ENCODE results near the gene TMEM117.

The TMEM117 gene

DNA sequence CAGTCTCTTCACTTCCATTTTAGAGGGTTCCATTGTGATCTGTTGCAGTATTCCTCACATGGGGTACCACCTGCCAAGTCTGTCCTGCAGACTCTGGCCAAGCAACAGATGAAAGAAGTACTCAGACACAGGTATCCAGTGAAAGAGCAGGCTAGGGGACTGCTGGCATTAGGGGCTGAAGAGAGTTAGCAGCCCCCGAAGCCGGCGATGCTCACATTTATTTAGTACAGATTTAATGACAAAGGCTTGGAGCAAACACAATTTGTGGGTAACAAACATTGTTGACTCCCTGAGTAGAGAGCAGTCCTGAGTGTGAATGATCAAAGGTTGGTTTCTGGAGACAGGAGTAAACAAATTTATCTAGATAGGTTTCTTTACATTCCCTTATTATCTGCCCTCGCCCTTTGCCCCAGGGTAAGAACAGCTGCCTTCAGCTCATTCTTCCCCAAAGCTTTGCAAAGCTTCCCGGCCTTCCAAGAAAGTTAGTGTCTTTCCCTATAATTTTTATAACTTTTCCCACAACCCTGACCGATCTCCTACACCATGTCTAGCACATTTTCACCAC, 144.8 kb downstream of the TMEM117 start:
- no peak overlapping the region for H3K4me3 Mint-ChIP-seq
- peaks cover 27% of the 10 kb centered on the region for H3K36me3 Mint-ChIP-seq
- H3K27me3 Mint-ChIP-seq, result no peaks in the 10 kb centered on the region
- peaks cover 19% of the 10 kb centered on the region for H3K9me3 Mint-ChIP-seq (ENCODE audit: low read depth)
- H3K4me1 Mint-ChIP-seq (ENCODE audit: low read depth), result no peaks in the 10 kb centered on the region
- H3K27ac Mint-ChIP-seq, result no peak overlapping the region

DNA sequence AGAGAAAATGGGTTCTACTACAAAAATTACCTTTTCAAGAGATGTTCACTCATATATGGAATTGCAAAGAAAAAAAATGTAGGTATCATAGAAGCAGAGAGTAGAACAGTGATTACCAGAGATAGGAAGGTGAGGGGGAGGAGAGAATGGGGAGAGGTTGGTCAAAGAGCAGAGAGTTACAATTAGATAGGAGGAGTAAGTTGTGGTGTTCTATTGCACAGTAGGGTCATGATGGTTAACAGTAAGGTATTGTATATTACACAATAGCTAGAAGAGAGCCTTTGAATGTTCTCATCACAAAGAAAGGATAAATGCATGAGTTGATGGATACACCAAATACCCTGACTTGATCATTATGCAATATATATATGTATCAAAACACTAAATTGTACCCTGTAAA, 145.8 kb downstream of the TMEM117 start:
- H3K4me1 Mint-ChIP-seq (ENCODE audit: low read depth), result no peaks in the 10 kb centered on the region
- H3K27me3 Mint-ChIP-seq, result no peaks in the 10 kb centered on the region
- H3K36me3 Mint-ChIP-seq, result peaks cover 20% of the 10 kb centered on the region
- no peak overlapping the region for H3K4me3 Mint-ChIP-seq
- H3K9me3 Mint-ChIP-seq (ENCODE audit: low read depth), result peaks cover 16% of the 10 kb centered on the region
- H3K27ac Mint-ChIP-seq, result no peak overlapping the region

DNA sequence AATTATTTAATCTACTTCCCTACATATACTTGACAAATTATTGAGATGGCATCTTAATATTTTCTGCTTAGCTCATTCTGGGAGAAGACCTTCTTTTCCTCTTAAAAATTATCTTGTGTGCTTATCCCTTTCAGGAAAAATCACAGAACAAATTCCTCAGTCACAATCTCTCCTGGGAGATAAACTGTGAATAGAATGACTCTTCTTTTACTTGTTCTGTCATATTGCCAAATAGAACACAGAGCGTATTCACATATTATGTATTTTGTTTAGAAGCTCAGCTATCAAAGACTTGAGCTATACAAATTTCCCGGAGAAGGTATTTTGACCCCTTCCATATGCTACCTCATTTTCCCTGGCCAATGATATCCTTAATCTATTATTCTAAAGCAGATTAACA, 146.7 kb downstream of the TMEM117 start:
- no peak overlapping the region for H3K4me3 Mint-ChIP-seq
- peaks cover 17% of the 10 kb centered on the region for H3K36me3 Mint-ChIP-seq
- H3K9me3 Mint-ChIP-seq (ENCODE audit: low read depth), result peaks cover 13% of the 10 kb centered on the region
- H3K27me3 Mint-ChIP-seq, result no peaks in the 10 kb centered on the region
- H3K4me1 Mint-ChIP-seq (ENCODE audit: low read depth), result no peaks in the 10 kb centered on the region
- no peak overlapping the region for H3K27ac Mint-ChIP-seq

DNA sequence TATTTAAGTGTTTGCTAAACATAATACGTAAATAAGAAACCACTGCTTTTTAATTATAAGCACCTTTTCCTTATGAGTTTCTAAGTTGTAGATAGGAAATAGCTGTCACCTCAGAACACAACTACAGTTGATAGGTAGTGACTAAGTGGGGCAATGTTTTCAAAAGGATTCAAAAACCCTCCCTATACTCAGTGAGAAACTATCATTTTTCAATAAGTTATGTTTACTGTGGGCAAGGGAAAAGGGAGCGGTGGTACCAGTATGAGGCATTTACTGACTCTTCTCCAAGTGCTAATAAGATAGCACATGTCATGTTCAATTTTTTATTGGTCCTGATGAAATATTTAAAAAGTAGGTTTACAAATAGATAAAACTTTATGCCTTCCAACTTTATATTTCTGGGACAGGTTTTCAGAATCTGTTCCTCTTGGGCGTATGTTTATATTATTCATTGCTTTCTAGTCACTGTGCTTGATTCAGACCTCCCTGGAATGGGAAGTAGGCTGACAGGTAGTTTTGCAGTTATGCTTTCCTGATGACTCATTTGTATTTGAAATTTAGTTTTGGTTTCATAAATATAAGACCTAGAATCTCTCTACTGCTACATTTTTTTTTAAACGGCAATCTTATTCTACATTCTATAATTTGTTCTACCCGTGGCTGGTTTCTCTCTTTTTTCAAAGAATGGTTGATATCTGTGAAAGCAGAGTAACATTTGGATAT, 153.1 kb downstream of the TMEM117 start:
- Mint-ChIP-seq H3K9me3 (ENCODE audit: low read depth) (no peaks in the 10 kb centered on the region), H3K4me1 (ENCODE audit: low read depth) (peaks cover 4% of the 10 kb centered on the region), H3K4me3 (no peak overlapping the region), H3K27me3 (no peaks in the 10 kb centered on the region), H3K36me3 (peaks cover 7% of the 10 kb centered on the region), H3K27ac (no peak overlapping the region)

DNA sequence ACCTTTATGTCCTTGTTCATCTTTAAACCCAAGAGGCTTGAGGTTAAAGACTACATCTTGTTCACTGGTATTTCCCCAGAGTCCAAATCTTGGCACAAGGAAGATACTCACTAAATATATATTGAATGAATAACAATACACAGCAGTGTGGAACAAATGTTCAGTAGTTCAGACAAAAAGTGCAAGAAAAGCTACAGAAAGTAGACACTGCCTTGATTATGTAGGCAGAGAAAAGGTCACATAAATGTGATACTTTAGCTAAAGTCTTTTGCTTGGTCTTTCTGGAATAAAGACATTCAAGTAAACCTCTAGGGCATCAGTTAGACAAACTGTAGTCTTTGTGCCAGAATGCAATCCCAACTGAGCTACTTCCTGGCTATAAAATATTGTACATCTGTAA, 157.0 kb downstream of the TMEM117 start:
- Mint-ChIP-seq H3K27ac (no peak overlapping the region), H3K27me3 (no peaks in the 10 kb centered on the region), H3K4me3 (no peak overlapping the region), H3K9me3 (ENCODE audit: low read depth) (no peaks in the 10 kb centered on the region), H3K4me1 (ENCODE audit: low read depth) (peaks cover 4% of the 10 kb centered on the region), H3K36me3 (peaks cover 9% of the 10 kb centered on the region)

DNA sequence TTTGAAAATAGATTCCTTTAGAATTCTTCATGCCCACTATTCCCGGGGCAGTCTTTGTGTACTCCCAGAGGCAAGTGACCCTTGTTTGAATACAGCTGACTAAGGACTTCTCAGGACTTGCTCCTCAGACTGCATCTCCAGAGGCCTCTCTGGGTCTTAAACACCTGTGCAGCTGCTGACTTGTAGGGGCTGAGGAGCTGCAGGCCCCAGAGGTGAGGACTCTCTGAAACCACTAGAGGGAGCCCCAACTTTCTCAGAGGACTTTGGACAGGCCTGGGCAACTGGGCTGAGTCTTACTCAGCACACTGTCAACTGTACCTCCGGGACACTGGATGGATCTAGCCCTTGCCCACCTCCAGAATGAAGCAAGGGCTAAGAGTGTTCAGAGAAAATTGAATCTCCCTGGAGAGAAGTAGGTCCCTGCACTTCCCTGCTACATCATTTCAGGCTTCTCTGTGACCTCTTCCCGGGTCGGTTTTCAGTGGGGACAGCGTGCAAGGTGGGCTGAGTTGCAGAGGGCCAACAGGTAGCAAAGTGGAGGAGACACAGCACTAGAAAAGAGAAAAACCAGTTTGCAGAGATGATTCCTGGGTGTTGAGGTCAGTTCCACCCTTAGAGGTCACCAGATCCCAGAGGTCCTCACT, 164.6 kb downstream of the TMEM117 start:
- Mint-ChIP-seq H3K27me3 (no peaks in the 10 kb centered on the region), H3K4me3 (no peak overlapping the region), H3K9me3 (ENCODE audit: low read depth) (no peaks in the 10 kb centered on the region), H3K27ac (no peak overlapping the region), H3K4me1 (ENCODE audit: low read depth) (no peaks in the 10 kb centered on the region), H3K36me3 (peaks cover 23% of the 10 kb centered on the region)

DNA sequence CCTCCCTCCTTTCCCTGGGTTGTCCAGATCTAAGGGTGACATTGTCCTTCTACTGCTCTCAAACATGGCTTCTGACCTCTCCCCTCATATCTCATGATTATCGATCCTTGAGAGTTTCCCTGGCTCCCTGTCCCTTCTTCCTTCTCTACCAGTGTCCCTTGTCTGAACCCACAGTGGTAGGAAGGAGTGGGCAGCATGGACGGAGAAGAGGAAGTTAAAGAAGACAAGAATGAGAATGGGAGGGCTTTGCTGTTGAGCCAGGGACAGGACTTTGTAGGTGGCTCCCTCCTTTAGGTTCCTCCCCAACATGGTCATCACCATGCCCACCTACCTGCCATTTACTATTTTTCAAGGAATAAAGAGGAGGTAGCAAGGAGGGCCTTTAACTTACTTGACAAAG, 166.7 kb downstream of the TMEM117 start:
- no peak overlapping the region for H3K27ac Mint-ChIP-seq
- no peaks in the 10 kb centered on the region for H3K27me3 Mint-ChIP-seq
- H3K36me3 Mint-ChIP-seq, result peaks cover 32% of the 10 kb centered on the region
- no peak overlapping the region for H3K4me3 Mint-ChIP-seq
- no peaks in the 10 kb centered on the region for H3K4me1 Mint-ChIP-seq (ENCODE audit: low read depth)
- no peaks in the 10 kb centered on the region for H3K9me3 Mint-ChIP-seq (ENCODE audit: low read depth)

DNA sequence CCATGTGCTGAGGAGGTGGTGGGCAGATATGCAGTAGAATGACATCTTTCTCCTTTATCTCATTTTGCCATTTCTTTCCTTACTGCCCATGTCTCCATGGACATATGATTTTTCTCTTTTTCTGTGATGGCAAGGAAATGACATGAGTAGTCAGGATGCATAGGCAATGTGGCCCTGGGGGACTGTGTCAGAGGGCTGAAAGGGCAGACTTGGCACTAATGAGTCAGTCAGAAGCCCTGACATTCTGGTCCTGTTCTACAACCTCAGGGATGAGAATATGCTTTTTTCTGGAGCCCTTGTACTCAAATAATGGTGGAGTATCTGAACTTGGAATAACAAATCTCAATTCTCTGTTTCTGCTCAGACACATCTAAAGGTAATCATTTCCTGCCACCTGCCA, 167.8 kb downstream of the TMEM117 start:
- no peak overlapping the region for H3K4me3 Mint-ChIP-seq
- no peaks in the 10 kb centered on the region for H3K27me3 Mint-ChIP-seq
- peaks cover 11% of the 10 kb centered on the region for H3K9me3 Mint-ChIP-seq (ENCODE audit: low read depth)
- no peak overlapping the region for H3K27ac Mint-ChIP-seq
- no peaks in the 10 kb centered on the region for H3K4me1 Mint-ChIP-seq (ENCODE audit: low read depth)
- peaks cover 41% of the 10 kb centered on the region for H3K36me3 Mint-ChIP-seq

DNA sequence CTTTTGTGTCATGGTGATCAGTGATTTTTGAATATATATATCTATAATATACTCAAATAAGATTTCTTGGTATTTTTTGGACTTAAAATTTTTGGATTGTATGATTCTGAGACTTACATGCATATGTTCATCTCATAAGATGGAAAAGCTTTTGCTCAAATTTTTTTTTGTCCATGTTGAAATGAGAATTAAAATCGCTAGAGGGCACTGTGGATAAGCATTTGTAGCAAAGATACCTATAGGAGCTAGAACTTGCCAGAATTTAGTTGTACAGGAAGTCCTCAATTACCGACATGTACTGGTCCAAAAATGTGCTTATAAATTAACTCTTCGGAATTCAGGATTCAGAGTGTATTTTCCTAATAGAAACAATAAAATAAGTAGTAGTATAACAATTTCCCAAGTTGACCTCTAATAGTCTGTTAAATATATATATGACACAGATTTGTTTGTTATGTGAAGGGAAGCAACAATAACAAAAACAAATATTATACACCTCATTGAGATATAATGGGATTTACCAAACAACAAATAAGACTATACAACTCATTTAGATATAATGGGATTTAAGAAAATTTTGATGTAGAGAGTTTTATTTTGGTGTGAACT, 179.6 kb downstream of the TMEM117 start:
- no peak overlapping the region for H3K27ac Mint-ChIP-seq
- H3K9me3 Mint-ChIP-seq (ENCODE audit: low read depth), result no peaks in the 10 kb centered on the region
- no peak overlapping the region for H3K4me3 Mint-ChIP-seq
- H3K4me1 Mint-ChIP-seq (ENCODE audit: low read depth), result peaks cover 2% of the 10 kb centered on the region
- no peaks in the 10 kb centered on the region for H3K36me3 Mint-ChIP-seq
- H3K27me3 Mint-ChIP-seq, result no peaks in the 10 kb centered on the region

DNA sequence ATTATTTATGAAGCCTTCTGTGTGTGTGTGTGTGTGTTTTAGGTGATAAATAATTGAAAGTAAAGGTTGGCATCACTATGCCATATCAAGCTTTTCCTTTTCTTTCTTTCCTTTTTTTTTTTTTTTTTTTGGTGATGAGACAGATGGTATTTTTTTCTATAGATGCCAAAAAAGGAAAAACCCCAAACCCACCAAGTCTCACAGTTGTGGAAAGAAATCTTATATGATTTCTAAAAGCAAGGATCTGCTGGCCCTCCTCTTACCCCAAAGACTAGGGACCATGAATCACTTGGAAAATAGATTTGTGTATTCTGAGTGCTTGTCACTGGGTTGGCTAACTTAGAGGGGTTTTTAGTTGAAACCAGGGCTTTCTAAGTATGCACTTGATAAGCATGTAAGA, 181.3 kb downstream of the TMEM117 start:
- Mint-ChIP-seq H3K36me3 (no peaks in the 10 kb centered on the region), H3K4me1 (ENCODE audit: low read depth) (peaks cover 2% of the 10 kb centered on the region), H3K9me3 (ENCODE audit: low read depth) (peaks cover under 1% of the 10 kb centered on the region), H3K27me3 (no peaks in the 10 kb centered on the region), H3K4me3 (no peak overlapping the region), H3K27ac (no peak overlapping the region)

DNA sequence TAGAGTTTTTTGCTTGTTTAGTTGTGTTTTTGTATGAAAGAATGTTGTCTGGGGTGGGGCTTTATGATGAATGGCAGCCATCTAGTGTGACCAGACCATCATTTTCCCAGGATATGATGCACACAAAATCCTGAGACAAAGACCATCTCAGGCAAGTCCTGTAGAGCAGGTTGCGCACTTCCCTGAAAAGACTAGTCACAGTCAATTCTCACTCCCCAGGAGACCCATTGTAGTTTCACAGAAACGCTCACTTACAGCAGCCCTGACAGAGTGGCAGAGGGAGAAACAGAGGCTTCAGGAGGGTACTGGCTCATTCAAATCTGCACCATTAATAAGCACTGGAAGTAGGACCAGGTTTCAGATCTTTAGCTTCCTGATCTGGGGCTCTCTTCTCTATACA, 183.2 kb downstream of the TMEM117 start:
- Mint-ChIP-seq H3K4me3 (no peak overlapping the region), H3K4me1 (ENCODE audit: low read depth) (peaks cover 2% of the 10 kb centered on the region), H3K27me3 (no peaks in the 10 kb centered on the region), H3K27ac (no peak overlapping the region), H3K36me3 (peaks cover 5% of the 10 kb centered on the region), H3K9me3 (ENCODE audit: low read depth) (peaks cover 6% of the 10 kb centered on the region)

DNA sequence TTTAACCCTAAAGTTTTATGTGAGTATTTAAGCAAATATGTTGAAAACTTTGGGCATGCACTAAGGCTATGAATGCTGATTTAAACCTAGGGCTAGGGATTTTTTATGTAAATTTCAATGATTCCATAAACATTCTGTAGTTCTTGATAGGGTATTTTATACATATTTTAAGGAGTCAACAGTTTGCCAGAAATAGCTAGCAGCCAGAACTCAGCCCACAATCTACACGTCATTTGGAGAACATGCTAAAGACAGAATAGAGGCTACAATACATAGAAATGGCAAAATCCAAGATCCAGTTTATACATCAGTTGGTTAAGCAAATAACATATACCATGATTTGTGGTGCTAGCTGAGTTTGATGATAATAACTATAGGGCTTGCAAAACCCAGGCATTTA, 184.7 kb downstream of the TMEM117 start:
- Mint-ChIP-seq H3K27me3 (no peaks in the 10 kb centered on the region), H3K4me3 (no peak overlapping the region), H3K36me3 (peaks cover 5% of the 10 kb centered on the region), H3K4me1 (ENCODE audit: low read depth) (no peaks in the 10 kb centered on the region), H3K9me3 (ENCODE audit: low read depth) (peaks cover 6% of the 10 kb centered on the region), H3K27ac (no peak overlapping the region)

DNA sequence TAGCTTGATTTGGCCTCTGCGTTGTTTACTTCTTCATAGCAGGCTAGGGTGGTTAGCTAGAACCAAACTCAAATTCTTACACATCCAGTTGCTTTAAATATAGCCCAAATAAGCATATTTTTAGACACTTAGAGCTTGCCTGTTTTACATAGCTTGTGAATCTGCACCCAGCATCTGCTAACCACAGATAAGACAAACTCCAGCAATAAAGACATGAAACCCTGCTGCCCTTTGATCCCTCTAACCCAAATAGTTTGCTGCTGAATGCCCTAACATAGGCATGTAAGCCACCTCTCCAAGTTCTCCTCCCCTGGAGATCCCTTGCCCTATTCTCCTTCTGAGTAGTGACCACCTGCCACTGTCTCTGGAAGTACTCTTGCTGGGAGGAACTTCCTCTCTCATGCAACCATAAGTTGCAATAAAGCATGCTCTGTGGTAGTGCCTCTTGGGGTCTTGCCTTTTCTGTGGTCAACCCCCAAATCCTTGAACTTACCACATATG, 185.6 kb downstream of the TMEM117 start:
- no peaks in the 10 kb centered on the region for H3K4me1 Mint-ChIP-seq (ENCODE audit: low read depth)
- H3K4me3 Mint-ChIP-seq, result no peak overlapping the region
- H3K9me3 Mint-ChIP-seq (ENCODE audit: low read depth), result peaks cover 6% of the 10 kb centered on the region
- peaks cover 5% of the 10 kb centered on the region for H3K36me3 Mint-ChIP-seq
- no peak overlapping the region for H3K27ac Mint-ChIP-seq
- no peaks in the 10 kb centered on the region for H3K27me3 Mint-ChIP-seq

DNA sequence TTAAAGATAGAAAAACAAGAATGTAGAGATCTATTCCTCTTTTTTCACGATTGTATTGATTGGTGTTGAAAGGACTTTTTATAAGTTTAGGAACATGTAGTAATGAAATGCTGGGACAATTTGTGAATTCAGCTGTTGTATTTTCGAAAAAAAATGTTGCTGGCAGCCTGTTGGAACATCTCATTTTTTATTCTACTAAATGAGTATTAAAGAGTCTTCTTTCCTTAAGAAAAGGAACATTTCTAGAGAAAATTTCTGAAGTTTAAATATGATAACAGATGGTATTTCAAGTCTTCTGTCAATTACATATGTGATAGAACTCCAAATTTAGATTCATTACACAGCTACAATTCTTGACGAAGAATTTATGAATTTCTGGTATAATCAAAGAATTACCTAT, 189.6 kb downstream of the TMEM117 start:
- H3K4me1 Mint-ChIP-seq (ENCODE audit: low read depth), result no peaks in the 10 kb centered on the region
- no peaks in the 10 kb centered on the region for H3K27me3 Mint-ChIP-seq
- no peak overlapping the region for H3K27ac Mint-ChIP-seq
- peaks cover 15% of the 10 kb centered on the region for H3K36me3 Mint-ChIP-seq
- peaks cover 10% of the 10 kb centered on the region for H3K9me3 Mint-ChIP-seq (ENCODE audit: low read depth)
- no peak overlapping the region for H3K4me3 Mint-ChIP-seq

DNA sequence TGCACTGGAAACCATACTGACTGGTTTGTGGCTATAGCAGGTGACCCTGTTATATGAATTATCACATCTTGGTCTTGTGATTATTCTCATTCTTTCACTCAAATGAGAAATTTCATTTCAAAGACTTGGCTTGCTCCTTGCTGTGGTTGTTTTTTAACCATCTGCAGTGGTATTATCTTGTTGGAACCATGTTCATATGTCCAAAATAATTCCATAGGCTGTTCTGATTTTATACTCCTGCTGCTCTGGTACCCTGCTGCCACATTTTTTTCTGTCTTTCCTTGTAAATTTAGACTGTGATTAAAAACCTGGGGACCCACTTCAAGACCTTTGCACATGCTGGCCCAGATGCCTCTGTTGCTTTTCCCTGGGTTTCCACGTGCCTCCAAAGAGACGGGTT, 190.2 kb downstream of the TMEM117 start:
- H3K9me3 Mint-ChIP-seq (ENCODE audit: low read depth), result peaks cover 10% of the 10 kb centered on the region
- no peaks in the 10 kb centered on the region for H3K27me3 Mint-ChIP-seq
- no peak overlapping the region for H3K4me3 Mint-ChIP-seq
- no peak overlapping the region for H3K27ac Mint-ChIP-seq
- H3K36me3 Mint-ChIP-seq, result peaks cover 15% of the 10 kb centered on the region
- H3K4me1 Mint-ChIP-seq (ENCODE audit: low read depth), result no peaks in the 10 kb centered on the region

Measured in activated naive CD8-positive, alpha-beta T cell (primary cell).